HUES6 (cell line): Measurements from ENCODE around the gene TAX1BP1.
"Not testable (repeated sequence)": the region's sequence is repeated elsewhere in the genome, so short reads cannot be mapped to it uniquely, and the experiment has no call there.

Source experiments
- H3K27ac ChIP-seq: 2 replicates; pipeline ENCODE4 v1.7.0; 2013; ENCODE audit warnings: low read depth, mild to moderate bottlenecking, low read length, inconsistent platforms
- H3K27me3 ChIP-seq: 2 replicates; pipeline ENCODE4 v1.6.1; 2013; ENCODE audit warnings: low read length; ENCODE audit not compliant: control insufficient read depth, insufficient read depth
- H3K36me3 ChIP-seq: 2 replicates; pipeline ENCODE4 v1.6.1; 2013; ENCODE audit warnings: low read length; ENCODE audit not compliant: control insufficient read depth, insufficient read depth
- H3K4me1 ChIP-seq: 2 replicates; pipeline ENCODE4 v1.6.1; 2013; ENCODE audit warnings: low read length; ENCODE audit not compliant: control insufficient read depth, insufficient read depth
- H3K4me3 ChIP-seq: 2 replicates; pipeline ENCODE4 v1.5.1; 2013; ENCODE audit warnings: low read depth, low read length
- H3K9ac ChIP-seq: one replicate; pipeline ENCODE4 v1.6.1; 2013; ENCODE audit warnings: mild to moderate bottlenecking, low read length
- H3K9me3 ChIP-seq: 2 replicates; pipeline ENCODE4 v1.6.1; 2013; ENCODE audit warnings: low read depth, low read length; ENCODE audit not compliant: control insufficient read depth, insufficient read depth

Gene TAX1BP1

GRCh38 chr7:27842851-27843250 is 102.9 kb downstream of the TAX1BP1 start:
- no peak overlapping the region for H3K27ac ChIP-seq
- no peak overlapping the region for H3K4me3 ChIP-seq
- peaks cover 9% of the 10 kb centered on the region for H3K36me3 ChIP-seq
- no peaks in the 10 kb centered on the region for H3K27me3 ChIP-seq
- H3K9ac ChIP-seq, result no peak overlapping the region
- peaks cover 5% of the 10 kb centered on the region; the same call in 1 of the 2 replicates for H3K4me1 ChIP-seq
- no peaks in the 10 kb centered on the region for H3K9me3 ChIP-seq

- Histone ChIP-seq H3K4me3 (no peak overlapping the region), H3K36me3 (peaks cover 9% of the 10 kb centered on the region), H3K27me3 (no peaks in the 10 kb centered on the region), H3K9ac (no peak overlapping the region), H3K27ac (no peak overlapping the region), H3K4me1 (peaks cover 5% of the 10 kb centered on the region; the same call in 1 of the 2 replicates), H3K9me3 (no peaks in the 10 kb centered on the region)
Observed at GRCh38 chr7:27843584-27844305, 103.8 kb downstream of the TAX1BP1 start.

- Histone ChIP-seq H3K27me3 (no peaks in the 10 kb centered on the region), H3K36me3 (no peaks in the 10 kb centered on the region), H3K4me1 (peaks cover 5% of the 10 kb centered on the region; the same call in 1 of the 2 replicates), H3K27ac (no peak overlapping the region), H3K9me3 (no peaks in the 10 kb centered on the region), H3K9ac (no peak overlapping the region), H3K4me3 (no peak overlapping the region)
Observed at GRCh38 chr7:27846388-27846787, 106.4 kb downstream of the TAX1BP1 start.

- H3K9ac ChIP-seq, result no peak overlapping the region
- H3K9me3 ChIP-seq, result no peaks in the 10 kb centered on the region
- H3K4me1 ChIP-seq, result no peaks in the 10 kb centered on the region
- no peak overlapping the region for H3K4me3 ChIP-seq
- H3K36me3 ChIP-seq, result no peaks in the 10 kb centered on the region
- no peak overlapping the region for H3K27ac ChIP-seq
- no peaks in the 10 kb centered on the region for H3K27me3 ChIP-seq
Observed at GRCh38 chr7:27850531-27850930, 110.6 kb downstream of the TAX1BP1 start.

GRCh38 chr7:27856703-27857485 is 116.9 kb downstream of the TAX1BP1 start:
- not testable (repeated sequence) for H3K9ac ChIP-seq, H3K9me3 ChIP-seq, H3K36me3 ChIP-seq, H3K27me3 ChIP-seq, H3K4me1 ChIP-seq, H3K4me3 ChIP-seq, H3K27ac ChIP-seq

- Histone ChIP-seq H3K36me3 (no peaks in the 10 kb centered on the region), H3K27me3 (no peaks in the 10 kb centered on the region), H3K4me1 (no peaks in the 10 kb centered on the region), H3K9ac (no peak overlapping the region), H3K4me3 (no peak overlapping the region), H3K9me3 (no peaks in the 10 kb centered on the region), H3K27ac (no peak overlapping the region)
Observed at GRCh38 chr7:27860800-27861199, 120.8 kb downstream of the TAX1BP1 start.

GRCh38 chr7:27861747-27862146 is 121.8 kb downstream of the TAX1BP1 start:
- H3K27ac ChIP-seq, result no peak overlapping the region
- H3K4me1 ChIP-seq, result no peaks in the 10 kb centered on the region
- H3K4me3 ChIP-seq, result no peak overlapping the region
- no peaks in the 10 kb centered on the region for H3K36me3 ChIP-seq
- H3K27me3 ChIP-seq, result no peaks in the 10 kb centered on the region
- H3K9me3 ChIP-seq, result no peaks in the 10 kb centered on the region
- H3K9ac ChIP-seq, result no peak overlapping the region

- no peaks in the 10 kb centered on the region for H3K36me3 ChIP-seq
- no peaks in the 10 kb centered on the region for H3K27me3 ChIP-seq
- H3K4me3 ChIP-seq, result no peak overlapping the region
- no peak overlapping the region for H3K9ac ChIP-seq
- no peaks in the 10 kb centered on the region for H3K9me3 ChIP-seq
- no peak overlapping the region for H3K27ac ChIP-seq
- peaks cover 7% of the 10 kb centered on the region for H3K4me1 ChIP-seq
Observed at GRCh38 chr7:27863880-27864279, 123.9 kb downstream of the TAX1BP1 start.

GRCh38 chr7:27866256-27866655 is 126.3 kb downstream of the TAX1BP1 start:
- Histone ChIP-seq H3K27me3 (no peaks in the 10 kb centered on the region), H3K4me1 (peaks cover 11% of the 10 kb centered on the region), H3K9ac (no peak overlapping the region), H3K9me3 (no peaks in the 10 kb centered on the region), H3K27ac (no peak overlapping the region), H3K36me3 (no peaks in the 10 kb centered on the region), H3K4me3 (no peak overlapping the region)

- Histone ChIP-seq H3K9ac (no peak overlapping the region), H3K36me3 (no peaks in the 10 kb centered on the region), H3K4me3 (no peak overlapping the region), H3K27me3 (no peaks in the 10 kb centered on the region), H3K4me1 (peaks cover 11% of the 10 kb centered on the region), H3K9me3 (no peaks in the 10 kb centered on the region), H3K27ac (no peak overlapping the region)
Observed at GRCh38 chr7:27866828-27867672, 127.1 kb downstream of the TAX1BP1 start.
